OCI-LY1 (cell line): ENCODE measurements around the gene PDE4D.

Source experiments
- CTCF ChIP-seq: fragments of 200-600 bp; sonication (generic), shearing (Covaris generic); IDR thresholded peaks from 2 replicates; pipeline ENCODE4 v1.5.1; 2017; ENCODE audit warnings: mild to moderate bottlenecking, antibody characterized with exemption, low read length, moderate library complexity, mixed read lengths
- EZH2 ChIP-seq: fragments of 200-600 bp; sonication (generic), shearing (Covaris generic); IDR thresholded peaks from 2 replicates; pipeline ENCODE4 v1.8.0; 2017; ENCODE audit warnings: borderline replicate concordance, mixed run types, mild to moderate bottlenecking, antibody characterized with exemption, low read length, moderate library complexity, mixed read lengths

GRCh38 chr5:59553992-59554391 lies 339.5 kb downstream of the PDE4D start:
- TF ChIP-seq CTCF: no peak
- TF ChIP-seq EZH2: no peak
